HG03432 (cell line): ENCODE data around the gene ZNF644.

Experiments used
- ATAC-seq: cut with Tn5 transposase; IDR thresholded peaks from one replicate; pipeline ENCODE4 v1.9.1; 2021; ENCODE audit warnings: mild to moderate bottlenecking, moderate library complexity; ENCODE audit not compliant: unreplicated experiment

Gene ZNF644

GRCh38 chr1:90989302-90989701, 32.5 kb downstream of the ZNF644 start:
- ATAC-seq: no peak

DNA sequence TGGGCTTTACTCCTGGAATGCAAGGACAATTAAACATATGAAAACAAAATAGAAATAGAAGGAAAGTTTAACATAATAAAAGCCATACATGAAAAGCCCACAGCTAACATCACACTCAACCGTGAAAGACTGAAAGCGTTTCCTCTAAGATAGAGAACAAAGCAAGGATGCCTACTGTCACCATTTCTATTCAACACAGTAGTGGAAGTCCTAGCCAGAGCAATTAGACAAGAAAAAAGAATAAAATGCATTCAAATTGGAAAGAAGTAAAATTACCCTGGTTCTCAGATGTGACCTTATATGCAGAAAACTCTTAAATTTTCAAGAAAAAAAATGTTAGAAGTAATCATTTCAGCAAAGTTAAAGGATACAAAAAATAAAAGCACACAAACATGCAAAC, 34.0 kb downstream of the ZNF644 start:
- ATAC-seq: no peak

DNA sequence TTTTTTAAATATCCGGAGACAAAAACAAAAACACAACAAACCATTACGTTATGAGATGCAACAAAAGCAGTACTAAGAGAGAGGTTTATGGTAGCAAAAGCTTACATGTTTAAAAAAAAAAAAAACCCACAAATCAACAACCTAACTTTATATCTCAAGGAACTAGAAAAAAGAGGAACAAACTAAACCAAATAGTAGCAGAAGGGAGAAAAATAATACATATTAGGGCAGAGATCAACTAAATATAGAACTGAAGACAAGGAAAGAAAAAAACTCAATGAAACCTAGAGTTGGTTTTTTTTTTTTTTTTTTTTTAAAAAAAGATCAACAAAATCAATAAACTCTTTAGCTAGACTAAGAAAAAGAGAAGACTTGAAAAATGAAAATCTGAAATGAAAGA, 34.9 kb downstream of the ZNF644 start:
- ATAC-seq: no peak

DNA sequence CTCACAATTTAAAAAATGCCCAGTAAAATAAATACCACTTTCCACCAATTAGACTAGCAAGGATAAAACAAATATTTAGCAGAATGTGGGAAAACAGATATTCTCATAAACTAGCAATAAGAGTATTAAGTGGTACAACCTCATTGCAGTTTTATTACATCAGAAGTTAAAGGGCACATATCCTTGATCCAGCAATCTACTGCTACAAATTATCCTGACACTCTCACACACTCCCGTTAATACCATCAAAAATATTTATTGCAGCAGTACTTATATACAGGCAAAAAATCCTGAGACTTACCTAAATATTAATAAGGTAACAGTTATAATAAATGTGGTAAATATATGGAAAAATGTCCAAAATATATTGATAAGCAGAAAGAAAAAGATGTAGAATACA, 44.3 kb downstream of the ZNF644 start:
- ATAC-seq: no peak

- peak; percentile 62 for ATAC-seq
Observed at GRCh38 chr1:90973897-90974798, 47.7 kb downstream of the ZNF644 start.

- ATAC-seq: no peak
Observed at GRCh38 chr1:90970208-90970607, 51.6 kb downstream of the ZNF644 start.

DNA sequence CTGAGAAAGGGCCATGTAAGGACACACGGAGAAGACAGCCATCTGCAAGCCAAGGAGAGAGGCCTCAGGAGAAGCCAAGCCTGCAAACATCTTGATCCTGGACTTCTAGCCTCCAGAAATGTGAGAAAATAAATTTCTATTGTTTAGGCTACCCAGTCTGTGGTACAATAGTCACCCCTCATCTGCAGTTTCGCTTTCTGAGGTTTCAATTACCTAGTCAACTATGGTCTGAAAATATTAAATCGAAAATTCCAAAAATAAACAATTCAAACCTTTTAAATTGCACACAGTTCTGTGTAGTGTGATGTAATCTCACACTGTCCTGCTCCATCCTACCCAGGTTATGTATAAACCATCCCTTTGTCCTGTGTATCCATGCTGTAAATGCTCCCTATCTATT, 52.6 kb downstream of the ZNF644 start:
- peak; percentile 54 for ATAC-seq

DNA sequence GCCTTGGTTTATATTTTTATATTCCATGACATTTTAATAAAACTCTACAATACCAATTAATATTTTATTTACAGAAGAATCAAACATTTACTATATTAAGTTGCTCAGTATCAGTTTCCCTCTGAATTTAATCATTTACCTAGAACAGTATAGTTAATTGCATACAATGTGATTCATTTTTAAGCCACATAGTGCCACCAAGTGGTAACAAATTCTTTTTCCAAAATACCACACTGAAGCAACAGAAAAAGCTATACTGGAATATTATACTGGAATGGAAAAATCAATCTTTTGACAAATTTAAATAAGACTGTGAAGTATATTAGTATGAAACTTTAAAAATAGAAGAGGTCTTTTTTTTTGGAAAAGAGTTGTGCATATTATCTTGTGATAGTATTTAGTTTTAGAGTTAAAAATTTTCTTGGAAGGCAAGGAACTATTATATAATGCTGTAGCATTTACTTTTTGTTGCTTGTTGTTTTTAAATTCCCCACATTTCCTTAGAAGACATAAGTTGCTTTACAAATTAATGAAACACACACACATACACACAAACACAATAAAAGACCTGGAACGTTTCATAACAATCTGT, 57.3 kb downstream of the ZNF644 start:
- ATAC-seq: peak; percentile 48

DNA sequence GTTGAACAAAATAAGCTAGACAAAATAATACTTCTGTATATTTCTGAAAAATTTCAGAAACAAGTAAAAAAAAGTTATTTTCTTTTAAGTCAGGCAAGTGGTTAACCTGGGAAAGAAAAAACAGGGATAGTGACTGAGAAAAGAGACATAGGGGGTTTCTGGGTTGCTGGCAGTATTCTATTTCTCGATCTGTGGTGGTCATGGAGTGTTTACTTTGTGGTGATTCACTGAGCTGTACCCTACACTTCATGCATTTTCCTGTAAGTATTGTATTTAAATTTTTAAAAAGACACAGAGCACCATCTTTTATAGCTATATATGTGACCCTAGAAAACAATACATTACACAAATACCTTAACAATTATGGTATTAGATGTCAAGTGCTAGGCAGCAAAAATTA, 58.2 kb downstream of the ZNF644 start:
- no peak for ATAC-seq

GRCh38 chr1:90963236-90963635, 58.6 kb downstream of the ZNF644 start:
- no peak for ATAC-seq

GRCh38 chr1:90959352-90960206, 62.3 kb downstream of the ZNF644 start:
- no peak for ATAC-seq

DNA sequence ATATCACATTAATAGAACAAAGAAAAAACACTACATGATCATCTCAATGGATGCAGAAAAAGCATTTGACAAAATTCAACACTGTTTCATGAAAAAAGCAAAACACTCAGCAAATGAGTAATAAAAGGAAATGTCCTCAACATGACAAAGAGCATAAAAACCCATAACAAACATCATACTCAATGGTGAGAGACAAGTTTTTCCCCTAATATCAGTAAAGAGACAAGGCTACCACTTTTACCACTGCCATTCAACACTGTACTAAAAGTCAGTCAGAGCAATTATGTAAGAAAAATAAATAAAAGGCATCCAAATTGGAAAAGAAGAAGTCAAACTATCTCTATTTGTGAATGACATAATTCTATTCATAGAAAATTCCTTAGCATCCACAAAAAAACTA, 64.3 kb downstream of the ZNF644 start:
- ATAC-seq: no peak

DNA sequence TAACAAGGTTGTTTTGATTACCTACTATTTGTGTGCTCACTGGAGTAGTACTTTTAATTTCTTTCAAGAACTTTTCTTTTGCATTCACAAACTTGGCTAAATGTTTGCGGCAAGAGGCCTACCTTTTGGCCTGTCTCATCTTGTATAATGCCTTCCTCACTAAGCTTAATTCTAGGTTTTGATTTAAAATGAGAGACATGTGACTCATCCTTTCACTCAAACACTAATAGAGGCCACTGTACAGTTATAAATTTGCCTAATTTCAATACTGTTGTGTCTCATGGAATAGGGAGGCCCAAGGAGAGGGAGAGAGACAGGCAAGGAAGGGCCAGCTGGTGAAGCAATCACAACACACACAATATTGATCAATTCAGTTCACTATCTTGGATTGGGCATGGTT, 66.1 kb downstream of the ZNF644 start:
- no peak for ATAC-seq

DNA sequence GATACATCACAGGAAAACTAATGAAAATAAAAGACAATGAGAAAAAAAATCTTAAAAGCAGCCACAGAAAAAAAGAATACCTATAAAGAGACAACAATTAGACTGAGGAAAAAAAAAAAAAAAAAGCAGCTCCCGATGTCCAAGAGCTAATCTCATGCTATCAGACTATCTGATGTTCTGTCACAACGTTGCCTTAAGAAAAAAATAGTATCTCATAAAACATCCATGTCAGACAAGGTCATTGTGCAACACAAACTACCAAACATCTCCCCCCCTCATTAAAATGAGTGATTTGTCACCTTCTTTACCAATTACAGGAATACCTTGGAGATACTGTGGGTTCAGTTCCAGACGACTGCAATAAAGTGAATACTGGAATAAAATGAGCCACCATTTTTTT, 68.9 kb downstream of the ZNF644 start:
- no peak for ATAC-seq

GRCh38 chr1:90951009-90951408, 70.8 kb downstream of the ZNF644 start:
- no peak for ATAC-seq

GRCh38 chr1:90948301-90948700, 73.5 kb downstream of the ZNF644 start:
- no peak for ATAC-seq

GRCh38 chr1:90946630-90947029, 75.2 kb downstream of the ZNF644 start:
- ATAC-seq: no peak

- no peak for ATAC-seq
Observed at GRCh38 chr1:90945287-90945686, 76.5 kb downstream of the ZNF644 start.

GRCh38 chr1:90943966-90944365, 77.9 kb downstream of the ZNF644 start:
- ATAC-seq: no peak

- ATAC-seq: no peak
Observed at GRCh38 chr1:90940746-90941145, 81.1 kb downstream of the ZNF644 start.

DNA sequence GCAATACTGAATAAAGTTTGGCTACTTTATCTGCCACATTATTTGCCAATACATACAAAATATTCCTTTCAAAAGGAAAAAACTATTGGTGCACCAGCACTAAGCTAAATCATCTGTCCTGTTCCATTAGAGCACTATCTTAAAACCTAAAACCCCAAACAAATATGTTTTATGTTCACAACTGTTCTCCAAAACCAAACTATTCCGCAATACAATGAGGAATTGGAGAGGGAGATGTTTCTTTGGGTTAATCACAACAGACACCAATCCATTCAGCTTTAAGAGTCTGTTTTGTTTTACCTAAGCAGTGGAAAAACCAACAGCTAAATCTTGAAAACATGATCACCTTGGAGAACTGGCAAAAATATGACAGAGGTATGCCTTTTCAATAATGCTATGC, 85.1 kb downstream of the ZNF644 start:
- no peak for ATAC-seq

- no peak for ATAC-seq
Observed at GRCh38 chr1:90936061-90936460, 85.8 kb downstream of the ZNF644 start.
